HG03460 (cell line): Measurements from ENCODE around the gene PFKL.
A peak's percentile ranks its signal among the peaks of the same experiment; 100 is the strongest.
"Not testable (repeated sequence)": the region's sequence is repeated elsewhere in the genome, so short reads cannot be mapped to it uniquely, and the experiment has no call there.

Experiments
- ATAC-seq: cut with Tn5 transposase; IDR thresholded peaks from one replicate; pipeline ENCODE4 v1.9.1; 2021; ENCODE audit not compliant: unreplicated experiment

Gene PFKL

GRCh38 chr21:44337941-44338895, 38.4 kb downstream of the PFKL start:
- no peak for ATAC-seq

- peak; percentile 86 for ATAC-seq
Measured at GRCh38 chr21:44338971-44339910, 39.4 kb downstream of the PFKL start, which contains the start of gene CFAP410. TSS of gene CFAP410 (minus strand) at chr21:44339390. CDS start at chr21:44339194, 196 bp downstream.

GRCh38 chr21:44341726-44342458, 42.0 kb downstream of the PFKL start:
- ATAC-seq: not testable (repeated sequence)

GRCh38 chr21:44342981-44343380, 43.1 kb downstream of the PFKL start:
- not testable (repeated sequence) for ATAC-seq

GRCh38 chr21:44344541-44345183, 44.8 kb downstream of the PFKL start:
- no peak for ATAC-seq

- no peak for ATAC-seq
Measured at GRCh38 chr21:44345495-44345894, 45.6 kb downstream of the PFKL start.

GRCh38 chr21:44347911-44348451, 48.1 kb downstream of the PFKL start:
- no peak for ATAC-seq

- no peak for ATAC-seq
Measured at GRCh38 chr21:44348861-44349260, 49.0 kb downstream of the PFKL start.

GRCh38 chr21:44349416-44349846, 49.6 kb downstream of the PFKL start:
- no peak for ATAC-seq

GRCh38 chr21:44349847-44350772, 50.3 kb downstream of the PFKL start:
- no peak for ATAC-seq

GRCh38 chr21:44350773-44351481, 51.1 kb downstream of the PFKL start:
- ATAC-seq: no peak

- ATAC-seq: no peak
Measured at GRCh38 chr21:44351535-44352252, 51.8 kb downstream of the PFKL start.

GRCh38 chr21:44352253-44352860, 52.5 kb downstream of the PFKL start:
- no peak for ATAC-seq

- ATAC-seq: no peak
Measured at GRCh38 chr21:44353191-44353970, 53.5 kb downstream of the PFKL start, which contains the start of gene TRPM2. TSS of gene TRPM2 (plus strand) at chr21:44353621. CDS start at chr21:44353701, 80 bp downstream.

GRCh38 chr21:44354001-44354405, 54.1 kb downstream of the PFKL start:
- ATAC-seq: no peak
